Activated CD8-positive, alpha-beta memory T cell treated with anti-CD3 and anti-CD28 coated beads, Interleukin-2, amount 50 U/mL, for 1 hour (primary cell): ENCODE data around the gene SCIN.
"Not testable (repeated sequence)": the region's sequence is repeated elsewhere in the genome, so short reads cannot be mapped to it uniquely, and the experiment has no call there.

Experiments
- DNase-seq: peaks from one replicate; pipeline ENCODE4 v3.0.0-alpha.2; 2020; ENCODE audit errors: extremely low read depth

SCIN gene

GRCh38 chr7:12687718-12688171 is 117.2 kb downstream of the SCIN start:
- DNase-seq: no peak

- not testable (repeated sequence) for DNase-seq
Observed at GRCh38 chr7:12688485-12689170, 118.1 kb downstream of the SCIN start.

DNA sequence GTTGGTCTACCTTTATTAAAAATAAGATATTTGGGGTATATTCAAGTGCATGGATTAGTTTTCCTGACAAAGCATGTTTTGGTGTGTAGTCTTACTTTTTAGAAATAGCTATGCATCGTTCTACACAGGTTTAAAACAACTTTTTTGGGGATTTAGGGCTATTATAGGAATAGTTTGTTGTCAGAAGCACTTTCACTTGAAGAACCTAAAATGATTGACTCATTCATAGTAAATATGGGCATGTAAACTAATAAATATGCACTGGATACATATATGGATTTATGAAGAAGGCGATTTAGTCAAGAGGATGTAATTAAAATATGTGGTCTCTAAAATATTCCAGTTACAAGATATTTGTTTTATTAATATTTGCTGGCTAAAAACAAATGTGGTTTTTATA is 118.9 kb downstream of the SCIN start:
- no peak for DNase-seq

DNA sequence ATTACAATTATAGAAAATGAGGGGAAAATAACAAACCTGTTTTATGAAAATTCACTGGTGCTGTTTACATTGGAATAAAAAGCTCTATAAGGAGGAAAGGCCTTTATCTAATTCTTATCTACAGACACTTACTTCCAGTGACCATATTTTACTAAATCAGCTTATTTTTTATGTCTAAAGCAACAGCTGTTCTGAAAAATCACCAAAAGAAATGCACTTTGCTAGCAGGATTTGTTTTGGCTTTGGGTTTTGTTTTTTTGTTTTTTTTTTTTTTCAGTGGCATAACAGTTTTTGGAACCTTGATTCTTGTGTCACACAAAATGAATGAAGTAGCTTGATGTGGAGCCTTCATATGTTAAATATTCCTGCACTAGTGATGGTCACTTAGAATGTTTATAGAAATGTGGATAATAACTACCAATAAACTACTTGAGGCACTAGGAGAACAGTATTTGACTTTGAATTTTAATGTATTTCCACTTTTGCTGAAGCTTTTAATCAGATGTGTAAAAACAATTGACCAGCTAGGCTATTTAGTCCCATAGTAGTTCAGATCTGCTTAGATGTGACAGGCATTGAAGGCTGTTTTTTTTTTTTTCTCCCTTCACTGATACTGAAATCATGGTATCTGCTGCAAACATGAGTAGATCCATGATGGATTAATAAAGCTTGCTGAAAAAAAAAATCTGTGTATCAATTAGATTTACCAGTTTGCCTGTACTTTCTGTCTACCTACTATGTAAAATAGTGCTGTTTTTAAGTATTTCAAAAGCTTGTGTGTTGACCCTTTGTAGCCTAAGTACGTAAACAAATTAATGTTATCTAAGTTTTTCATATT is 119.7 kb downstream of the SCIN start:
- DNase-seq: no peak

DNA sequence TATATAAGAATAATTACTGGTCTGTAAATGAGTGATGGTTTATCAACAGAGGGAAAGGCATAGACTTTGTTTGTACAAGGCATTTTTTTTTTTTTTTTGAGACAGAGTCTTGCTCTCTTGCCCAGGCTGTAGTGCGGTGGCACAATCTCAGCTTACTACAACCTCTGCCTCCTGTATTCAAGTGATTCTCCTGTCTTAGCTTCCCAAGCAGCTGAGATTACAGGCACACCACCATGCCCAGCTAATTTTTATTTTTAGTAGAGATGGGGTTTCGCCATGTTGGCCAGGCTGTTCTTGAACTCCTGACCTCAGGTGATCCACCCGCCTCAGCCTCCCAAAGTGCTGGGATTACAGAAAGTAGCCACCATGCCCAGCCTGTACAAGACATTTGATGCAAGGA is 120.9 kb downstream of the SCIN start:
- not testable (repeated sequence) for DNase-seq

DNA sequence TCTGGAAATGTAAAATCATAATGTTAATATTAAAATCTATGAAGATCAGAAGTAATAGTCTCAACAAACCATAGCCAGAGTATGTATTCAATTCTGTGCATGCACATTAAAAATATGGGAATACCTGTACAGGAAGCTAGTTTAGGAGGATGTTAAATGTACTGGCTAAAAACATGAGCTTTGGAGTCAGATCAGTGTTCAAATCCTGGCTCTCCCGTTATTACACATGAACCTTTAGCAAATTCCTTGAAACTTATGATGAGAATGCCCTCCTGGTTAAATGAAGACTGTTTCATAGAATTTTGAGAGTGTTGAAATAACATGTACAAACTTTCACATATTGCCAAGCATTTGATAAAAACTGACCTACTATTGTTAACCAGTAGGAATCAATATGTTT is 121.5 kb downstream of the SCIN start:
- DNase-seq: no peak

DNA sequence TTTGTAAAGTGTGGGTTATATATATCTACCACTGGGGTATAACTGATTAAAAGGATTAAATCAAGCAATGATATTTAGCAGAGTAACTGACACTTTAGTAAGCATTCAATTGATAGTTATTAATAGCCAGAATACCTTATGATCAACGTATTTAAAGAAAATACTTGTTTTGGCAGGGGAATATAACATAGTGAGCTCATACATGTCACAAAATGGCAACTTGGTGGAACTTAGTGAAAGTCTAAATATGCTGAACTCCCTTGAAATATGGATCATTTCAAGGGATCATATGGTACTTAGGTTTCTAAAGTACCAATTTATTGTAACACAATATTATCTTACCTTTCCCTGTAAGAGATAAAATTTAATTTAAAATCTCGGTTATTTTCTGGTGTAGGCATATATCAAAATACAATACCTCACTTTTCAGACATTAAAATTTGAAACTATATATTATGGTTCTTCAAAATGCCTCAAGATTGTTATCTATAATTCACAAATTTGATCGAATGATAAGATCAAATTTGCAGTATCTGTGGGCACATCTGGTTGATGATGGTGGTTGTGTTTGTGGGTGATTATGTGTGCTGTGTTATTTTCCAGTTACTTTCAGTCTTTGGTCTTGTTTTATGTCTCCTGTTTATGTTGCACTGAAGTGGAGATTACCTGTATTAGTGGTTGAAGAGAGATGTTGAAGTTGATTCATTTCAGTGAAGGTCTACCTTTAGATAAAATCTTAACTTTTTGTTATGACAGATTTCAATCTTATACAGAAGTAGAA is 122.1 kb downstream of the SCIN start:
- no peak for DNase-seq

GRCh38 chr7:12694817-12695216 is 124.3 kb downstream of the SCIN start:
- DNase-seq: no peak

DNA sequence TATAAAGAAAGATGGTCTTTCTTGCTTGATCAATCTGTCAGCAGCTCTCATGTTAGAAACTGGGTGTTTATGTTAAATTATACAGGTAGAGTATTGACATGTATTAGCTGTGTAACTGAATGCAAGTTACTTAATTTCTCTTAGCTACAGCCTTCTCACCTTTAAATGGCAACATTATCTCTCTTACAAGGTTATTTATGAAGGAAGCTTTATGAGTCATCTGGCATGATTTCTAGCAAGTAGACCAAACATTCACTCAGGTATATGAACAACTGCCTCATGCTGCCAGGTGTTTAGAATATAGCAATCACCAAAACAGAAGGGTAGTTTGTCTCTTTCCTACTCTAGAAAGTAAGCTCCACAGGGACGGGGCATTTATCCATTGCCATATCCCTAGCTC is 125.4 kb downstream of the SCIN start:
- no peak for DNase-seq

- no peak for DNase-seq
Observed at GRCh38 chr7:12699299-12699698, 128.8 kb downstream of the SCIN start.

GRCh38 chr7:12701433-12701832 is 130.9 kb downstream of the SCIN start:
- DNase-seq: no peak

DNA sequence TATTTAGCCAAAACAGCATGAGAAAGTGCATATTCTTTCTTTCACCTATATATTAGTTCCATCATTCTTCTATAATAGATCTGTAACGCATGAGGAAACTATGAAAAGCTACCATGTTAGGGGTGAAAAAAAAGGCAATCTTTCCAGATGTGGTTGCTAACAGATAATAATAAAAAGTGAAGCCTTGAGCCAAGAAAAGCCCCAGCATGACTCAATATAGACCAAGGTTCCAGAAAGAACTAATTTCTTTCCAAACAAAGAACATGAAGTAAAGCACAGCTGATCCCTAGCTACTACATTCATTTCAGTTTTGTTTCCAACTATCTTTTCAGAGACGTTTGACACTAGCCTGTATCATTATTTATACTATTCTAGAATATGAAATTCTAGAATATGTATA is 133.4 kb downstream of the SCIN start:
- DNase-seq: no peak

DNA sequence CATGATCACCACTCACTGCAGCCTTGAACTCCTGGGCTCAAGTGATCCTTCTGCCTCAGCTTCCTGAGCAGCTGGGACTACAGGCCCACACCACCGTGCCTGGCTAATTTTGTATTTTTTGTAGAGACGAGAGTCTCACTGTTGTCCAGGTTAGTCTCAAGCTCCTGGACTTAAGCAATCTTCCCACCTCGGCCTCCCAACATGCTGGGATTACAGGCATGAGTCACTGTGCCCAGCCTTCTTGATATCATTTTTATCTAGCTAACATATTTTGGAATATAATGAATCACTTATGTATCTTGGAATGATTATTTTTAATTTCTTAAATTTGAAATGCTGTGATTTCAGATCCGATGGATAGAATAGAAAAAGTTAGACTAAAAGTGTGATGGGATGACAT is 135.4 kb downstream of the SCIN start:
- DNase-seq: no peak

DNA sequence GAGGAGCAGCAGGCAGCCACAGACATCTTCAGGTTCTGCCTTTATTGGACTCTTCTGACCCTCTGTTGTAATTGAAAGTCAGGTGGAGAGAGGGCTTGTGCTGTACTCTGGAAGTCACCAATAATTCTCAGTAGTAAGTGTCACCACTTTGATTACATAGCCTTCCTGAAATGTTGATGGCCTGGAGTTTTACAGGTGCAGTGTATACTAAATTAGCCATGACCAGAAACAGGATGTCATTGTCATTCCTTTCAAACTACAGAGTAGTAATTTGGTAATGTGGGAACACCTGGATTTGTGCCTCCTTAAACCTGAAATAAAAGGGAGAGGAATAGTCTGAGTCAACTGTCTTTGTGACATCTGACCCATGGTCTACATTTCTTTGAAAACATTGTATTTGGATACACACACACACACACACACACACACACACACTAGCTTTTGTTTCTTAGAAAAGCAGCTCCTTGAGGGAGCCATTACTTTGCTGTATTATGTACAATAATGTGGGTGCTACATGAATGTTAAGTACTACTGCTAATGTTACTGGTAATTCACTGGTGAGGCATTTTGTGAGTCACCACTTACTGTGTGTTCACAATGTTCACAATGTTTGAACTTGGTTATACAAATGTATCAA is 136.5 kb downstream of the SCIN start:
- DNase-seq: no peak

- DNase-seq: no peak
Observed at GRCh38 chr7:12708314-12708713, 137.8 kb downstream of the SCIN start.
